Stimulated activated CD4-positive, alpha-beta T cell treated with anti-CD3 and anti-CD28 coated beads, Interleukin-4, amount 100 ng/mL, for 48 hours (primary cell): Measurements from ENCODE around the gene TAF4.
"Not testable (repeated sequence)": the region's sequence is repeated elsewhere in the genome, so short reads cannot be mapped to it uniquely, and the experiment has no call there.

Source experiments
- DNase-seq, 2 donors: peaks; one replicate each; pipeline ENCODE4 v3.0.0-alpha.2; 2020; ENCODE audit warnings: low read depth in 2 of 2

Gene TAF4

GRCh38 chr20:62001178-62001715 is 64.4 kb downstream of the TAF4 start:
- DNase-seq, result no peak

DNA sequence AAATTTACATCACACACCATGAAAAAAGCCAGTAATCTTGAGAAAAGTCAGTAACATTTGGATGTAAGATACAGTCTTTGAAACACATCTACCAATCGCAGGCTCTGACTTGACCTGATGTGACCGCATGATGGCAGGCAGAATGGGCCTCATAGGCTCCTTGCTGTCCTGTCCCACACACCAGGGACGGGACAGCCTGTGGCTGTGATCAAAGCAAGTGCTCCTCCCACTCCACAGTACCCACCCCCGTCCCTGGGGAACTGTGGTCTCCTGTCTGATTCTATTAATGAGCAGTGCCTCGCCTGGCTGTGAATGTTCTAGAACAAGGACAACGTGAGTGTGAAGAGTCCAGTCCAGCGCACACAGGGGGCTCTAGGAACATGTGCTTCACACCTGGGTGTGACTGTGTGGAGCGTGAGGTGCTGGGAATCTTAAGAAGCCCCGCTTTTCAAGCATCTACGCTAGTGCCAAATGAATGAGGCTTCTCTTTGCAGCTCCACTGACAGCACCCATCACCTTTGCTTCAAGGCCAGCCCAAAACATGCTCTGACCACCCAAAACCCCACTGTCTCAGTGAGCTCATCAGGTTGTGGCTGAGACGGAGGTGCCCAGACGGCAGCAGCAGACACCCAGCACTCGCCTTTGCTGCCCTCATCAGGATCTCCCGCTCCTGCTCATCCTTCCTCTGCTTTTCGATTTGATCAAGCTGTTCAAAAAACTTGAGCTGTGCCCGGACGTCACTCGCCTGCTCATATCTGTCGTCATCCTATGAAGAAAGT is 67.1 kb downstream of the TAF4 start:
- no peak for DNase-seq

GRCh38 chr20:61997891-61998290 is 67.8 kb downstream of the TAF4 start:
- DNase-seq, result no peak

- no peak for DNase-seq
Measured at GRCh38 chr20:61997372-61997771, 68.3 kb downstream of the TAF4 start.

GRCh38 chr20:61994546-61994945 is 71.1 kb downstream of the TAF4 start:
- DNase-seq, result no peak

DNA sequence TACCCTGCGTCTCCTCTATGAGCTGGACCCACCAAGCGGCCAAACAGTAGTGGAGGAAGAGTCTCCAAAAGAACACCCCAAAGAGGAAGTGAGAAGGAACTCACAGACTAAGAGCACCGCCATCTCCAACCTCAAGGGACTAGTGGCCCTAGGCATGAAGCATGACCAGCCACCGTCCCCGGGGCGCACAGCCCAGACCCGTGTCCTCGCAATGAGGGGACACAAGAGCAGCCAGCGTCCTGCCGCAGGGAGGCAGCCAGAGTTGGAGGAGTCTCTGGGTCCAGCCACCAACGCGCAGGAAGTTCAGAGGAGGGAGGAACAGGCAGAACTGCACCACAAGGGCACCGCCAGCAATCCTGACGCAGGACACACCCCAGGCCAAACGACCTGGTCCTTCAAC is 72.6 kb downstream of the TAF4 start:
- no peak for DNase-seq

DNA sequence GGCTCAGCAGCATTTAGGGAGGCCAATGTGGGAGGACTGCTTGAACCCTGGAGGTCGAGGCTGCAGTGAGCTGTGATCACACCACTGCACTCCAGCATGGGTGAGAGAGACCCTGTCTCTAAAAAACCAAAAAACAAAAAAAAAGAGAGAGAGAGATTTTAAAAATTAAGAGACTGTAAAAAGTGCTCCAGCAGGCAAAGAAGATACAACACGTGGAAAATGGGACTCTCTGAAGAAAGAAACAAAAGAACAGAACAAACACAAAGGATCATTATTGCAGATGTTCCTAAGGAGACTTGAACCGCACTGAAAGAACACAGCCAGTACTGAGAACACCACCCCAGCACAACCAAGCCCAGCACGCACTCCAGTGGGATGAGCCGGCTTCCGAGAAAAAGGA is 74.2 kb downstream of the TAF4 start:
- DNase-seq, result no peak

- DNase-seq, result no peak
Measured at GRCh38 chr20:61990484-61990883, 75.2 kb downstream of the TAF4 start.

DNA sequence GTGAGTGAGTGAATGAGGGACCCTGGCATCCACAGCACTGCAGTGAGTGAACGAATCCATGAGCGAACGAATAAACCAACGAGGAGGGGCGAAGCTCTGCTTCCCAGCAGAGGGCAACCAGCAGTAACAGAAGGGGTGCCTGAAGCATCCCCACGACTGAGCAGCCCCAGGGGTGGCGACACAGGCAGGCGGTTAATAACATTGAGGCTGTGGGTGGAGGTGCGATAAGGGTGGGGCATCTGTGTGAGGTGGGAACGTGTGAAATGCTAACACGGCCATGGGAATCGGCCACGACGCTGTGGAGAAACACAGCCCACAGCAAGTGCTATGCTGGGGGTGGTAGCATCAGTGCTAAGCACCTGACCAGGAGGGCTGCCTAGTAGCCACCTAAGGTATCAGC is 75.9 kb downstream of the TAF4 start:
- no peak for DNase-seq

DNA sequence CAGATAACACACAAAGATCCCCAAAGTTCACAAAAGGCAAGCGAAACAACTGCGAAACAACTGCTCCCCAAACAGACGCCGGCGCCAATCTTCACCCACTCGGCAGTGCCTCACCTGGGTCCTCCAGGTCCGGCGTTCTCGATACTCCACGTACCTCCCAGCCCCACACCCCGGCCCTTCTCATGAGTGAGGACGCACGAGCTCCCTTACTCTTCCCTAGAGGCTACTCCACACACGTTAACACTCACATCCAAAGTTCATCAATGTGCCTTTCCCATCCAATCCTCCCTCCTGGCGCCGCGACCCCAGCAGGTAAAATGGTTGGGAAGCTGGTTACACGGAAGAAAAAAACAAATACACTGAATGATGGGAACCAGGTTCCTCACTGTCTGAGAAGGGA is 77.0 kb downstream of the TAF4 start:
- DNase-seq, result no peak

GRCh38 chr20:61986762-61987321 is 78.8 kb downstream of the TAF4 start:
- no peak for DNase-seq

- DNase-seq, result no peak
Measured at GRCh38 chr20:61985096-61985495, 80.6 kb downstream of the TAF4 start.

GRCh38 chr20:61984431-61984830 is 81.2 kb downstream of the TAF4 start:
- not testable (repeated sequence) for DNase-seq

DNA sequence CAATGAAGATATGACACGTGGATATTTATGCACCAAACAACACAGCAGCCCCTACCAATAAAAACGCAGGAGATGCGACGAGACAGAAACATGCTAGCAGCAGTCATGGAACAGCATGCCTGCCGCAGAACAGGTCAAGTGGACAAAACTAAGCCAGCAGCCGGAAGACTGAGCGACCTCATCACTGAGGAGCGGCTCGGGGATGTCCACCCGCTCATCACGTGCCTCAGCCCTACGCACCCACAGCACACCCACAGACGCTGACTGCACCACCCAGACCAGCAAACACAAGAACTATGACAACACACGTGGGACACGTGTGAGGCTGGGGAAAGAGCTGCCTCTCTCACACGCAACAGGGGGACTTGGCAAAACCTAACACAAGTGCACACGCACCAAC is 81.7 kb downstream of the TAF4 start:
- no peak for DNase-seq

DNA sequence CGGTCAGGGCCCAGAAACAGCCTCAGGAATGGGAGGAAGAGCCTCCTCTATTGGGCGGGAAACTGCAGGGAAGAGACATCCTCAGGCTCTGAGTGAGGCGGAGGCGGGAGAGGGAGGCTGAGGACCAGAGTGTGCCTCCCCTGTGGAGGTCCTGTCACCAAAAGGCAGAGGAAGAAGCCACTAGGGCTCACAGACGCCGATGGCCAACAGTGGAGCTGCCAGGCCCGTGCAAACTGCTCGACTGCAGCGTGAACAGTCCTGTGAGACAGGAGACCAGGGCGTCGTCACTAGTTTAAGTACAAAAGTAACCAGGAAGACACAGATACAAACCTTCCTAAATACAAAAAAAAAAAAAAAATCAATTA is 82.7 kb downstream of the TAF4 start:
- DNase-seq, result no peak

- no peak for DNase-seq
Measured at GRCh38 chr20:61982191-61982950, 83.3 kb downstream of the TAF4 start.

GRCh38 chr20:61981691-61982090 is 84.0 kb downstream of the TAF4 start:
- not testable (repeated sequence) for DNase-seq

DNA sequence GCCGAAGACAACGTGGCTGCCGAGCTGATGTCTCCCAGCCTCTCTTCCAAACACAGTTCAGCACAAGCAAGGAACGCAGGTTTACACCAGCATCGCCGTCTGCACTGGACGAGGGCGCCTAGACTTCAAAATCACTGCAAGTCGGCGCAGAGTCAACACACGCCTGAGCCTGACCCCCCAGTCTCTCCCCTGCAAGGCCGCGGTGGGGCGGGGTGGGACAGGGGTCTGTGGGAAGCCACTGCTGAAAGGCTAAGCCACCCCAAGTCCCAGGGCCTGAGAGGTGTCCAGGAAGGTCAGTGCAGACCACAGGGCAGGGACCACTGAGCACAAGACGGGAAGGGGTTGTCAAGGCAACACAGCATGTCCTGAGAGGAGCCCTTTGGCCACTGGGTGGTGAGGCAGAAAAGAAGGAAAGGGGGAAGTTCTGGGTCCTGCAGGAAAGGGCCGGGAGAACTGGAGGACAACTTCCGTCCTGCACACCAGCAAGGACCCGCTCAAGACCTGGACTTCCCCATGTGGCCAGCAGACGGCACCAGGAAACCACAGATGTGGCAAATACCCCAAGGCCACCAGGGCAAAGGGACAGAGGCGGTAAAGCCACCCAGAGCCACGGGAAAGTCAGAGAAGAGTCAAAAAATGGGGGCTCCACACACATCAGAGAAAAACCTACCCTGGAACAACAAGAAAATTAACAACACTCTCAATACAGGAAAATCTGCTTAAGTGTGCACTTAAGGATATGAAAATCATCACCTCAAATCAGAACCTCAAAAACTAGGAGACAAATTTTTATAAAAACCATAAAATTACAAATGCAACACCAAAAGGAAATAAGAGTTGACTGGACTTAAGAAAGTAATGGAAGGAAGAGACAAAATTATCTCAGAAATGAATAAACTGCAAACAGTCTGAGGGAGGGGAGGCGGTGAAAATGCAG is 84.8 kb downstream of the TAF4 start:
- no peak for DNase-seq

DNA sequence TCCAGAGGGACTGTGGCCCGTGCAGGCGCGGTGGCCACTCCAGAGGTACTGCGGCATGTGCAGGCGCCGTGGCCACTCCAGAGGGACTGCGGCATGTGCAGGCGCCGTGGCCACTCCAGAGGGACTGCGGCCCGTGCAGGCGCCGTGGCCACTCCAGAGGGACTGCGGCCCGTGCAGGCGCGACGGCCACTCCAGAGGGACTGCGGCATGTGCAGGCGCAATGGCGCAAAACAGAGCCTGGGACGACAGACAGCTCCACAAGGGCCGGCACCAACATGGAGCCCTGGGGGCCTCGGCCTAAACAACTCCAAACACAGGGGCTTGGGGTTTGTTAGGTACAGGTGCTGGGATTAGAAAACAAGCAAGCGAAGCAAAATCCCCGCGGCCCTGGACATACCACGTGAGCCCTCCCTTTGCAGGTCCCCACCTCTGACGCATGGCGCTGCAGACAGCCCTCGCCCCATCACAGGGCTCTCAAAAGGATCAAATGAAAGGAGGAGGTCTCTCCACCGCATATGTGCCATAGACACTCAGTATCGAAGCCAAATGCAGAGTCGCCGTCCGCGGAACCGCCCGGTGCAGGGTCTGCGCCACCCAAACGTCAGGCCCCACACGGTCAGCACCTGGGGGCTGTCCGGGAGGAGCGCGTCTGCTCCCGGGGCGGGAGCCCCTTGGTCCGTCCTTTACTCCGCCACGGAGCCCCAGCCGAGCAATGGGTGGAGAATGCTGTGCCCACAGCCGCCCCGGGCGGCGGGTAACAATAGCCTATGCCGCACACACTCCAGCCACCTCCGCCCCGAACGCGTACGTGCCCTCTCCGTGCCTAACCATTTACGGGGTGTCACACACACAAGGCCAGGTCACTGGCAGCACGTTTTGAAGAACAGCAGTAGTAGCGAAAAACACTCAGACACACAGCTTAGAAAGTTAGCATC is 85.7 kb downstream of the TAF4 start:
- DNase-seq, result no peak

GRCh38 chr20:61979090-61979489 is 86.6 kb downstream of the TAF4 start:
- no peak for DNase-seq

DNA sequence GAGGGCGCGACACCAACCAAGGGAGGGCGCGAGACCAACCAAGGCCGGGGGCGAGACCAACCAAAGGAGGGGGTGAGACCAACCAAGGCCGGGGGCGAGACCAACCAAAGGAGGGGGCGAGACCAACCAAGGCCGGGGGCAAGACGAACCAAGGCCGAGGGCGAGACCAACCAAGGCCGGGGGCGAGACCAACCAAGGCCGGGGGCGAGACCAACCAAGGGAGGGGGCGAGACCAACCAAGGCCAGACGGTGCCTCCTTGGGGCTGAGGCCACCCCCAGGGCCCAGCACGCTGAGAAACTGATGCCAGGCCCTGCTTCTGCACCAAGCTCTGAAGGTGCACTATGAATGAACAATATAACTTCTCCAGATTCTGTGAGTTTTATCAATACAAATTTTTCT is 87.2 kb downstream of the TAF4 start:
- no peak for DNase-seq
